Activated naive CD8-positive, alpha-beta T cell treated with anti-CD3 and anti-CD28 coated beads, Interleukin-2, amount 10 ng/mL, durations not matched to agents 7 days and 5 days (primary cell): ENCODE measurements around the gene CRMP1. TPM values are rescaled to one million over a fixed set of nuclear protein-coding genes. Genes with fewer than 3 reads are reported as not detected.

Experiments used
- ATAC-seq: fragments of 150-1000 bp; cut with Tn5 transposase; one replicate; pipeline ENCODE4 v1.10.0; 2021; ENCODE audit warnings: low read depth, moderate library complexity
- POLR2A ChIA-PET: fragments of 350-600 bp; sonication (Branson Sonifier 250); formaldehyde crosslinking; loops from one replicate; lab custom pipeline; 2021; ENCODE audit warnings: antibody characterized with exemption; lab: Charles Lee
- DNase-seq: peaks from one replicate; pipeline ENCODE4 v3.0.0; 2021
- H3K27ac Mint-ChIP-seq: one replicate; pipeline ENCODE4 v1.8.0; 2022; ENCODE audit warnings: mild to moderate bottlenecking, mixed read lengths
- H3K27me3 Mint-ChIP-seq: one replicate; pipeline ENCODE4 v1.8.0; 2022; ENCODE audit warnings: mild to moderate bottlenecking, moderate library complexity, mixed read lengths
- H3K36me3 Mint-ChIP-seq: one replicate; pipeline ENCODE4 v1.8.0; 2021; ENCODE audit warnings: mild to moderate bottlenecking, mixed read lengths
- H3K4me1 Mint-ChIP-seq: one replicate; pipeline ENCODE4 v1.8.0; 2021; ENCODE audit warnings: mixed read lengths
- H3K4me3 Mint-ChIP-seq: one replicate; pipeline ENCODE4 v1.8.0; 2022; ENCODE audit warnings: mild to moderate bottlenecking, moderate library complexity, mixed read lengths
- H3K9me3 Mint-ChIP-seq: one replicate; pipeline ENCODE4 v1.8.0; 2021; ENCODE audit warnings: mixed read lengths
- total RNA-seq, 2 experiments: library from RNA; stranded (reverse); gene quantifications; one replicate each; pipeline ENCODE4 v1.2.3, GENCODE V29; 2021

Gene CRMP1
- total RNA-seq, 2 experiments from 2014 or later = not detected

- no peaks in the 10 kb centered on the region for H3K4me1 Mint-ChIP-seq
- POLR2A ChIA-PET = no interaction called here
- H3K27me3 Mint-ChIP-seq = no peaks in the 10 kb centered on the region
- H3K27ac Mint-ChIP-seq = no peak overlapping the region
- H3K9me3 Mint-ChIP-seq = no peaks in the 10 kb centered on the region
- H3K4me3 Mint-ChIP-seq = no peak overlapping the region
- DNase-seq = no peak
- no peak for ATAC-seq
- H3K36me3 Mint-ChIP-seq = no peaks in the 10 kb centered on the region
Measured at GRCh38 chr4:5810770-5811430, 82.0 kb downstream of the CRMP1 start.

GRCh38 chr4:5810151-5810550 is 82.7 kb downstream of the CRMP1 start:
- no peak overlapping the region for H3K27ac Mint-ChIP-seq
- POLR2A ChIA-PET = no interaction called here
- no peaks in the 10 kb centered on the region for H3K36me3 Mint-ChIP-seq
- DNase-seq (no peak), ATAC-seq (no peak)
- H3K4me3 Mint-ChIP-seq = no peak overlapping the region
- no peaks in the 10 kb centered on the region for H3K27me3 Mint-ChIP-seq
- H3K4me1 Mint-ChIP-seq = no peaks in the 10 kb centered on the region
- H3K9me3 Mint-ChIP-seq = no peaks in the 10 kb centered on the region

GRCh38 chr4:5809216-5809776 is 83.6 kb downstream of the CRMP1 start:
- POLR2A ChIA-PET = no interaction called here
- H3K9me3 Mint-ChIP-seq = no peaks in the 10 kb centered on the region
- no peak for ATAC-seq
- no peak overlapping the region for H3K4me3 Mint-ChIP-seq
- no peaks in the 10 kb centered on the region for H3K4me1 Mint-ChIP-seq
- H3K27ac Mint-ChIP-seq = no peak overlapping the region
- no peaks in the 10 kb centered on the region for H3K36me3 Mint-ChIP-seq
- no peak for DNase-seq
- H3K27me3 Mint-ChIP-seq = no peaks in the 10 kb centered on the region

- Mint-ChIP-seq H3K27me3 (no peaks in the 10 kb centered on the region), H3K36me3 (no peaks in the 10 kb centered on the region), H3K9me3 (no peaks in the 10 kb centered on the region), H3K27ac (no peak overlapping the region), H3K4me1 (no peaks in the 10 kb centered on the region), H3K4me3 (no peak overlapping the region)
- no peak for ATAC-seq
- POLR2A ChIA-PET = no interaction called here
- DNase-seq = no peak
Measured at GRCh38 chr4:5808081-5808741, 84.7 kb downstream of the CRMP1 start.

GRCh38 chr4:5805270-5805669 is 87.6 kb downstream of the CRMP1 start:
- no peak overlapping the region for H3K4me3 Mint-ChIP-seq
- H3K36me3 Mint-ChIP-seq = no peaks in the 10 kb centered on the region
- H3K9me3 Mint-ChIP-seq = no peaks in the 10 kb centered on the region
- POLR2A ChIA-PET = no interaction called here
- no peak overlapping the region for H3K27ac Mint-ChIP-seq
- no peaks in the 10 kb centered on the region for H3K4me1 Mint-ChIP-seq
- ATAC-seq = no peak
- DNase-seq = no peak
- no peaks in the 10 kb centered on the region for H3K27me3 Mint-ChIP-seq

- Mint-ChIP-seq H3K36me3 (no peaks in the 10 kb centered on the region), H3K27ac (no peak overlapping the region), H3K4me1 (no peaks in the 10 kb centered on the region), H3K27me3 (no peaks in the 10 kb centered on the region), H3K4me3 (no peak overlapping the region), H3K9me3 (no peaks in the 10 kb centered on the region)
- POLR2A ChIA-PET = no interaction called here
- ATAC-seq (no peak), DNase-seq (no peak)
Measured at GRCh38 chr4:5804656-5805055, 88.2 kb downstream of the CRMP1 start.

- POLR2A ChIA-PET = no interaction called here
- H3K27ac Mint-ChIP-seq = no peak overlapping the region
- H3K9me3 Mint-ChIP-seq = no peaks in the 10 kb centered on the region
- H3K4me3 Mint-ChIP-seq = no peak overlapping the region
- H3K27me3 Mint-ChIP-seq = no peaks in the 10 kb centered on the region
- H3K36me3 Mint-ChIP-seq = no peaks in the 10 kb centered on the region
- DNase-seq (no peak), ATAC-seq (no peak)
- no peaks in the 10 kb centered on the region for H3K4me1 Mint-ChIP-seq
Measured at GRCh38 chr4:5802565-5802964, 90.3 kb downstream of the CRMP1 start.

- Mint-ChIP-seq H3K9me3 (no peaks in the 10 kb centered on the region), H3K27ac (no peak overlapping the region), H3K27me3 (no peaks in the 10 kb centered on the region), H3K4me1 (no peaks in the 10 kb centered on the region), H3K36me3 (no peaks in the 10 kb centered on the region), H3K4me3 (no peak overlapping the region)
- ATAC-seq = no peak
- DNase-seq = no peak
- POLR2A ChIA-PET = no interaction called here
Measured at GRCh38 chr4:5801696-5802095, 91.2 kb downstream of the CRMP1 start.

GRCh38 chr4:5800496-5800895 is 92.4 kb downstream of the CRMP1 start:
- H3K9me3 Mint-ChIP-seq = no peaks in the 10 kb centered on the region
- POLR2A ChIA-PET = no interaction called here
- no peaks in the 10 kb centered on the region for H3K4me1 Mint-ChIP-seq
- no peak overlapping the region for H3K27ac Mint-ChIP-seq
- H3K4me3 Mint-ChIP-seq = no peak overlapping the region
- no peak for ATAC-seq
- no peaks in the 10 kb centered on the region for H3K27me3 Mint-ChIP-seq
- no peaks in the 10 kb centered on the region for H3K36me3 Mint-ChIP-seq
- DNase-seq = no peak

GRCh38 chr4:5799406-5799805 is 93.5 kb downstream of the CRMP1 start:
- no peaks in the 10 kb centered on the region for H3K27me3 Mint-ChIP-seq
- no peak for DNase-seq
- no peak overlapping the region for H3K27ac Mint-ChIP-seq
- H3K9me3 Mint-ChIP-seq = no peaks in the 10 kb centered on the region
- POLR2A ChIA-PET = no interaction called here
- H3K36me3 Mint-ChIP-seq = no peaks in the 10 kb centered on the region
- H3K4me1 Mint-ChIP-seq = no peaks in the 10 kb centered on the region
- H3K4me3 Mint-ChIP-seq = no peak overlapping the region
- no peak for ATAC-seq

GRCh38 chr4:5798946-5799345 is 93.9 kb downstream of the CRMP1 start:
- no peaks in the 10 kb centered on the region for H3K36me3 Mint-ChIP-seq
- ATAC-seq = no peak
- no peaks in the 10 kb centered on the region for H3K27me3 Mint-ChIP-seq
- no peaks in the 10 kb centered on the region for H3K9me3 Mint-ChIP-seq
- DNase-seq = no peak
- no peaks in the 10 kb centered on the region for H3K4me1 Mint-ChIP-seq
- H3K27ac Mint-ChIP-seq = no peak overlapping the region
- POLR2A ChIA-PET = no interaction called here
- no peak overlapping the region for H3K4me3 Mint-ChIP-seq

GRCh38 chr4:5798462-5798861 is 94.4 kb downstream of the CRMP1 start:
- POLR2A ChIA-PET = no interaction called here
- Mint-ChIP-seq H3K27ac (no peak overlapping the region), H3K36me3 (no peaks in the 10 kb centered on the region), H3K4me3 (no peak overlapping the region), H3K27me3 (no peaks in the 10 kb centered on the region), H3K4me1 (no peaks in the 10 kb centered on the region), H3K9me3 (no peaks in the 10 kb centered on the region)
- DNase-seq = no peak
- ATAC-seq = no peak

- H3K36me3 Mint-ChIP-seq = no peaks in the 10 kb centered on the region
- H3K4me3 Mint-ChIP-seq = no peak overlapping the region
- no peaks in the 10 kb centered on the region for H3K27me3 Mint-ChIP-seq
- no peaks in the 10 kb centered on the region for H3K4me1 Mint-ChIP-seq
- POLR2A ChIA-PET = no interaction called here
- H3K9me3 Mint-ChIP-seq = no peaks in the 10 kb centered on the region
- ATAC-seq (no peak), DNase-seq (no peak)
- no peak overlapping the region for H3K27ac Mint-ChIP-seq
Measured at GRCh38 chr4:5797866-5798265, 95.0 kb downstream of the CRMP1 start.

GRCh38 chr4:5796976-5797375 is 95.9 kb downstream of the CRMP1 start:
- ATAC-seq = no peak
- no peaks in the 10 kb centered on the region for H3K27me3 Mint-ChIP-seq
- no peaks in the 10 kb centered on the region for H3K9me3 Mint-ChIP-seq
- H3K36me3 Mint-ChIP-seq = no peaks in the 10 kb centered on the region
- no peak overlapping the region for H3K4me3 Mint-ChIP-seq
- POLR2A ChIA-PET = no interaction called here
- H3K4me1 Mint-ChIP-seq = no peaks in the 10 kb centered on the region
- no peak overlapping the region for H3K27ac Mint-ChIP-seq
- no peak for DNase-seq
